Omental fat pad (tissue), 4 donors: ENCODE results near the gene DNAAF2. TPM values are rescaled to one million over a fixed set of nuclear protein-coding genes. Genes with fewer than 3 reads are reported as not detected.

Experiments
- ATAC-seq: fragments of 150-250 bp; one replicate; pipeline ENCODE4 v1.9.1; 2016; ENCODE audit warnings: mild to moderate bottlenecking, moderate library complexity; ENCODE audit not compliant: low FRiP score
- DNase-seq: peaks from one replicate; pipeline ENCODE4 v3.0.0-alpha.2; 2019; ENCODE audit warnings: low spot score
- CTCF ChIP-seq, 3 donors: fragments of 450-650 bp; IDR thresholded peaks; one replicate each; pipeline ENCODE4 v1.5.1; 2016 to 2017; ENCODE audit warnings: antibody characterized with exemption in 3 of 3, mild to moderate bottlenecking in 3 of 3, moderate library complexity in 2 of 3
- total RNA-seq, 4 donors: library from RNA; depleted of rRNA; stranded (reverse); fragments of >200 nt; gene quantifications; one replicate each; pipeline ENCODE4 v1.1.0, GENCODE V29; 2016

DNAAF2 gene
- total RNA-seq, 4 donors from 2014 or later: 7.2 to 16.5 (median 10.3) TPM

GRCh38 chr14:49633640-49634546, 1.2 kb downstream of the DNAAF2 start:
- peak in 1 of 3 donors; percentile 65 for TF ChIP-seq CTCF (IDR thresholded peaks at IDR 0.05)
- ATAC-seq (peak; percentile 97), DNase-seq (peak; percentile 69)

- no peak for TF ChIP-seq CTCF (IDR thresholded peaks at IDR 0.05)
- no peak for DNase-seq
- no peak for ATAC-seq
These were observed 10.9 kb downstream of the DNAAF2 start for GRCh38 chr14:49623941-49624839.

- DNase-seq: no peak
- TF ChIP-seq CTCF (IDR thresholded peaks at IDR 0.05): no peak
These were observed 11.7 kb downstream of the DNAAF2 start for GRCh38 chr14:49623387-49623786.

DNA sequence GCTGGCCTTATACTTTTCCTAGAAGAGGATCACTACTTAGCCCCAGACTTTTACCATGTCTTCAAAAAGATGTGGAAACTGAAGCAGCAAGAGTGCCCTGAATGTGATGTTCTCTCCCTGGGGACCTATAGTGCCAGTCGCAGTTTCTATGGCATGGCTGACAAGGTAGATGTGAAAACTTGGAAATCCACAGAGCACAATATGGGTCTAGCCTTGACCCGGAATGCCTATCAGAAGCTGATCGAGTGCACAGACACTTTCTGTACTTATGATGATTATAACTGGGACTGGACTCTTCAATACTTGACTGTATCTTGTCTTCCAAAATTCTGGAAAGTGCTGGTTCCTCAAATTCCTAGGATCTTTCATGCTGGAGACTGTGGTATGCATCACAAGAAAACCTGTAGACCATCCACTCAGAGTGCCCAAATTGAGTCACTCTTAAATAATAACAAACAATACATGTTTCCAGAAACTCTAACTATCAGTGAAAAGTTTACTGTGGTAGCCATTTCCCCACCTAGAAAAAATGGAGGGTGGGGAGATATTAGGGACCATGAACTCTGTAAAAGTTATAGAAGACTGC, 12.9 kb downstream of the DNAAF2 start:
- no peak for DNase-seq
- no peak for ATAC-seq
- no peak for TF ChIP-seq CTCF (IDR thresholded peaks at IDR 0.05)

More at GRCh38 chr14:49623387-49623786, 11.7 kb downstream of the DNAAF2 start:
- ATAC-seq: no peak

DNA sequence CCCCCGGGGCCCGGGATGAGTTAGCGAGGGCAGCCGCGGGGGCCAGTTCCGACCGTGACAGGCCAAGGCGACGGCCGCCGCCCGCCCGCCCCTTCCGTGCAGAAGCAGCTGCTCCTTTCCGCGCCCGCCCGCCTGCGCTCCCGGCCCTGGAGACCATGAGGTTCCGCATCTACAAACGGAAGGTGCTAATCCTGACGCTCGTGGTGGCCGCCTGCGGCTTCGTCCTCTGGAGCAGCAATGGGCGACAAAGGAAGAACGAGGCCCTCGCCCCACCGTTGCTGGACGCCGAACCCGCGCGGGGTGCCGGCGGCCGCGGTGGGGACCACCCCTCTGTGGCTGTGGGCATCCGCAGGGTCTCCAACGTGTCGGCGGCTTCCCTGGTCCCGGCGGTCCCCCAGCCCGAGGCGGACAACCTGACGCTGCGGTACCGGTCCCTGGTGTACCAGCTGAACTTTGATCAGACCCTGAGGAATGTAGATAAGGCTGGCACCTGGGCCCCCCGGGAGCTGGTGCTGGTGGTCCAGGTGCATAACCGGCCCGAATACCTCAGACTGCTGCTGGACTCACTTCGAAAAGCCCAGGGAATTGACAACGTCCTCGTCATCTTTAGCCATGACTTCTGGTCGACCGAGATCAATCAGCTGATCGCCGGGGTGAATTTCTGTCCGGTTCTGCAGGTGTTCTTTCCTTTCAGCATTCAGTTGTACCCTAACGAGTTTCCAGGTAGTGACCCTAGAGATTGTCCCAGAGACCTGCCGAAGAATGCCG, 13.7 kb downstream of the DNAAF2 start:
- TF ChIP-seq CTCF (IDR thresholded peaks at IDR 0.05): no peak
- DNase-seq (no peak), ATAC-seq (peak; percentile 21)
